ENCODE results near the gene DIRAS3. TPM values are rescaled to one million over a fixed set of nuclear protein-coding genes. Genes with fewer than 3 reads are reported as not detected.

Gene DIRAS3
- total RNA-seq, 1 experiment from 2014 or later: 1.9 TPM

DNA sequence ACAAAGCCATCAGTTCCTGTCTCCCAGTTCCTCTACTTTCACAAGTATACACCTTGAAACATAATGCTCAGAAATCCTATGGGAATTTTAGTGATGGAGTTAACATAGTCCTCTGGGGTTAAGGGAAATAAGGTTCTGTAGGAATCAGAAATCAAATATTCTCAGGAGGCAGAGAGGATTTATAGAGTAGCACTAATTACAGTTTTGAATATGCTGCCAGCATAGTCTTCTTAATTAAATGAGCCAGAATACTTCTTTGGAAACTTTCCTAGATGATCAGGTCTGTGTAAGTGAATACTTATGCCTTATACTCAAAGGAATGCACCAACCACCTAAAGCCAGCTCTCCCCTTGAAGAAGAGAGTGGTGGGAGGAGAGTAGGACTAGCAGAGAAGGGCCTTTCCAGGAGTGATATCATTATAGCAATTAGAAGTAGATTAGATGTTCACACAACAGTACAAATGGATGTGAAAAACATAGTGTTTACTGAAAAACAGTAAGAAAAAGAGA is 31.4 kb upstream of the DIRAS3 start:
- Histone ChIP-seq H3K27me3 (ENCODE audit: insufficient read depth, low read length) (no peaks in the 10 kb centered on the region), H3K27ac (ENCODE audit: low read depth, low read length) (no peak overlapping the region), H3K79me2 (ENCODE audit: insufficient read depth, low read length) (no peaks in the 10 kb centered on the region), H3K9me2 (ENCODE audit: insufficient read depth) (no peaks in the 10 kb centered on the region), H3K36me3 (ENCODE audit: control insufficient read depth in 1 of 2, insufficient read depth in 2 of 2, low read length in 2 of 2) (no peaks in the 10 kb centered on the region), H2AFZ (ENCODE audit: low read depth, low read length, poor library complexity, severe bottlenecking) (no peak overlapping the region), H3K9me3 (ENCODE audit: control insufficient read depth in 1 of 2, insufficient read depth in 1 of 2, low read depth in 1 of 2, low read length in 2 of 2) (no peaks in the 10 kb centered on the region), H4K20me1 (ENCODE audit: insufficient read depth) (no peaks in the 10 kb centered on the region), H3K4me1 (ENCODE audit: control insufficient read depth in 1 of 2, insufficient read depth in 2 of 2, low read length in 2 of 2) (no peaks in the 10 kb centered on the region), H3K4me3 (replicated peaks in 1 of 2; ENCODE audit: low read depth in 1 of 2, low read length in 2 of 2) (no peak overlapping the region), H3K4me2 (ENCODE audit: low read length) (no peak overlapping the region), H3K9ac (ENCODE audit: low read length) (no peak overlapping the region)
- TF ChIP-seq CBX3 (IDR thresholded peaks at IDR 0.05; ENCODE audit: low read depth): no peak
- no peak for TF ChIP-seq TCF7L2 (IDR thresholded peaks at IDR 0.05; ENCODE audit: borderline replicate concordance, extremely low read depth, insufficient read depth, insufficient read length)
- no peak for TF ChIP-seq EZH2 (IDR thresholded peaks at IDR 0.05)
- TF ChIP-seq, protein P1, sequence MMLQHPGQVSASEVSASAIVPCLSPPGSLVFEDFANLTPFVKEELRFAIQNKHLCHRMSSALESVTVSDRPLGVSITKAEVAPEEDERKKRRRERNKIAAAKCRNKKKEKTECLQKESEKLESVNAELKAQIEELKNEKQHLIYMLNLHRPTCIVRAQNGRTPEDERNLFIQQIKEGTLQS (IDR thresholded peaks at IDR 0.05): no peak
- TF ChIP-seq POLR2AphosphoS5 (IDR thresholded peaks at IDR 0.05; ENCODE audit: low read depth, low read length): no peak
- TF ChIP-seq ZNF274 (IDR thresholded peaks at IDR 0.05; ENCODE audit: low read depth, low read length): no peak
- no peak for TF ChIP-seq EGR1 (IDR thresholded peaks at IDR 0.05; ENCODE audit: low read depth)
- TF ChIP-seq, protein P2, sequence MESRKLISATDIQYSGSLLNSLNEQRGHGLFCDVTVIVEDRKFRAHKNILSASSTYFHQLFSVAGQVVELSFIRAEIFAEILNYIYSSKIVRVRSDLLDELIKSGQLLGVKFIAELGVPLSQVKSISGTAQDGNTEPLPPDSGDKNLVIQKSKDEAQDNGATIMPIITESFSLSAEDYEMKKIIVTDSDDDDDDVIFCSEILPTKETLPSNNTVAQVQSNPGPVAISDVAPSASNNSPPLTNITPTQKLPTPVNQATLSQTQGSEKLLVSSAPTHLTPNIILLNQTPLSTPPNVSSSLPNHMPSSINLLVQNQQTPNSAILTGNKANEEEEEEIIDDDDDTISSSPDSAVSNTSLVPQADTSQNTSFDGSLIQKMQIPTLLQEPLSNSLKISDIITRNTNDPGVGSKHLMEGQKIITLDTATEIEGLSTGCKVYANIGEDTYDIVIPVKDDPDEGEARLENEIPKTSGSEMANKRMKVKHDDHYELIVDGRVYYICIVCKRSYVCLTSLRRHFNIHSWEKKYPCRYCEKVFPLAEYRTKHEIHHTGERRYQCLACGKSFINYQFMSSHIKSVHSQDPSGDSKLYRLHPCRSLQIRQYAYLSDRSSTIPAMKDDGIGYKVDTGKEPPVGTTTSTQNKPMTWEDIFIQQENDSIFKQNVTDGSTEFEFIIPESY (IDR thresholded peaks at IDR 0.05; ENCODE audit: extremely low read depth, insufficient replicate concordance, low read length): no peak
- no peak for TF ChIP-seq FOSL1 (IDR thresholded peaks at IDR 0.05; ENCODE audit: low read depth)
- TF ChIP-seq CEBPB (IDR thresholded peaks at IDR 0.05; ENCODE audit: low read depth): no peak
- no peak for TF ChIP-seq SIN3A (IDR thresholded peaks at IDR 0.05; ENCODE audit: low read depth)
- ChIA-PET POLR2A (no interaction called here), CTCF (no interaction called here), RAD21 (ENCODE audit: low non-redundant PET in 1 of 2, low total read pairs in 2 of 2, uncharacterized antibody in 2 of 2, unreplicated experiment in 2 of 2) (no interaction called here)
- intact Hi-C loops (cut with micrococcal nuclease): no loop called here
- BruUV-seq (replicated peaks): no TSS peak
- ATAC-seq (no peak), DNase-seq (ENCODE audit: low read depth, low spot score) (no peak)
